Activated B cell treated with CpG ODN at 0.5 μM for 24 hours (primary cell): ENCODE measurements around the gene PLD4. TPM values are rescaled to one million over a fixed set of nuclear protein-coding genes. Genes with fewer than 3 reads are reported as not detected.
A peak's percentile ranks its signal among the peaks of the same experiment; 100 is the strongest.

Source experiments
- ATAC-seq: fragments of 200-7000 bp; cut with Tn5 transposase; one replicate; pipeline ENCODE4 v1.10.0; 2021; ENCODE audit warnings: low read depth, mild to moderate bottlenecking, moderate library complexity
- CTCF ChIA-PET: fragments of 350-600 bp; sonication (Branson Sonifier 250); formaldehyde crosslinking; loops from one replicate; lab custom pipeline; 2021; ENCODE audit warnings: antibody characterized with exemption; lab: Charles Lee
- POLR2A ChIA-PET: fragments of 350-600 bp; sonication (Branson Sonifier 250); formaldehyde crosslinking; loops from one replicate; lab custom pipeline; 2021; ENCODE audit warnings: antibody characterized with exemption; lab: Charles Lee
- DNase-seq: peaks from one replicate; pipeline ENCODE4 v3.0.0; 2022
- H3K27ac Mint-ChIP-seq: one replicate; pipeline ENCODE4 v1.8.0; 2020; ENCODE audit warnings: mixed read lengths
- H3K27me3 Mint-ChIP-seq: one replicate; pipeline ENCODE4 v1.8.0; 2021; ENCODE audit warnings: mixed read lengths
- H3K36me3 Mint-ChIP-seq: one replicate; pipeline ENCODE4 v1.8.0; 2021; ENCODE audit warnings: low read depth, mixed read lengths
- H3K4me1 Mint-ChIP-seq: one replicate; pipeline ENCODE4 v1.8.0; 2021; ENCODE audit warnings: mixed read lengths
- H3K4me3 Mint-ChIP-seq: one replicate; pipeline ENCODE4 v1.8.0; 2020; ENCODE audit warnings: mild to moderate bottlenecking, mixed read lengths
- H3K9me3 Mint-ChIP-seq: one replicate; pipeline ENCODE4 v1.8.0; 2020; ENCODE audit warnings: mixed read lengths
- intact Hi-C: fragments of 100-400 bp; cut with micrococcal nuclease; formaldehyde crosslinking; loops from one replicate; pipeline ENCODE4 v1.15.1; 2024
- total RNA-seq: library from RNA; stranded (reverse); gene quantifications from 2 replicates; pipeline ENCODE4 v1.2.3, GENCODE V29; 2022
- TF ChIP-seq, protein P1 (sequence below): fragments of 200-600 bp; IDR thresholded peaks from one replicate; pipeline ENCODE4 v1.8.0; 2022; ENCODE audit warnings: antibody characterized with exemption, mild to moderate bottlenecking

Gene PLD4
- total RNA-seq, 1 donor from 2014 or later: 473 TPM

DNA sequence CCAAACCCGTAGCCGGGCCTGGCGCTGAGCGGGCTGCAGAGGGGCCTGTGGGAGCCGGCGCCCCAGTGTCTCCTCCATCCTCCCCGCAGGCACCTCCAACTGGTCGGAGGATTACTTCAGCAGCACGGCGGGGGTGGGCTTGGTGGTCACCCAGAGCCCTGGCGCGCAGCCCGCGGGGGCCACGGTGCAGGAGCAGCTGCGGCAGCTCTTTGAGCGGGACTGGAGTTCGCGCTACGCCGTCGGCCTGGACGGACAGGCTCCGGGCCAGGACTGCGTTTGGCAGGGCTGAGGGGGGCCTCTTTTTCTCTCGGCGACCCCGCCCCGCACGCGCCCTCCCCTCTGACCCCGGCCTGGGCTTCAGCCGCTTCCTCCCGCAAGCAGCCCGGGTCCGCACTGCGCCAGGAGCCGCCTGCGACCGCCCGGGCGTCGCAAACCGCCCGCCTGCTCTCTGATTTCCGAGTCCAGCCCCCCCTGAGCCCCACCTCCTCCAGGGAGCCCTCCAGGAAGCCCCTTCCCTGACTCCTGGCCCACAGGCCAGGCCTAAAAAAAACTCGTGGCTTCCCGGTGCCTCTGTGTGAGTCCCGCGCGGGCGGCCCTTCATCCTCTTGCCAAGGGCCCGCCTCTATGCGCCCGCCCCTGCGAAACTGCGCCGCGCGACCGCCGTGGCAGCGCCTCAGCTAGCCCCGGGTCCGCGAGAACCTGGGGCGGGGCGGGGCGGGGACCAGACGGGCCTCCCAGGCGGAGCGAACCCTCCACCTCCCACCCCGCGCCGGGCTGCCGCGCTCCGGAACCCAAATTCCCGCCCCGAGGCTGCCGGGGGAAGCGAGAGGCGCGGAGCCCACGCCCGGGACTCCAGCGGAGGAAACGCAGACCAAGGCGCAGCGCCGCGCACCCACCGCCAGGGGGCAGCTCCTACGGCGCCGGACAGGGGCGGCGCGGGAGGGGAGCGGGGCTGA lies 8.3 kb downstream of the PLD4 start:
- no peaks in the 10 kb centered on the region for H3K27me3 Mint-ChIP-seq
- H3K27ac Mint-ChIP-seq: no peak overlapping the region
- peaks cover 32% of the 10 kb centered on the region for H3K36me3 Mint-ChIP-seq
- TF ChIP-seq, protein P1, sequence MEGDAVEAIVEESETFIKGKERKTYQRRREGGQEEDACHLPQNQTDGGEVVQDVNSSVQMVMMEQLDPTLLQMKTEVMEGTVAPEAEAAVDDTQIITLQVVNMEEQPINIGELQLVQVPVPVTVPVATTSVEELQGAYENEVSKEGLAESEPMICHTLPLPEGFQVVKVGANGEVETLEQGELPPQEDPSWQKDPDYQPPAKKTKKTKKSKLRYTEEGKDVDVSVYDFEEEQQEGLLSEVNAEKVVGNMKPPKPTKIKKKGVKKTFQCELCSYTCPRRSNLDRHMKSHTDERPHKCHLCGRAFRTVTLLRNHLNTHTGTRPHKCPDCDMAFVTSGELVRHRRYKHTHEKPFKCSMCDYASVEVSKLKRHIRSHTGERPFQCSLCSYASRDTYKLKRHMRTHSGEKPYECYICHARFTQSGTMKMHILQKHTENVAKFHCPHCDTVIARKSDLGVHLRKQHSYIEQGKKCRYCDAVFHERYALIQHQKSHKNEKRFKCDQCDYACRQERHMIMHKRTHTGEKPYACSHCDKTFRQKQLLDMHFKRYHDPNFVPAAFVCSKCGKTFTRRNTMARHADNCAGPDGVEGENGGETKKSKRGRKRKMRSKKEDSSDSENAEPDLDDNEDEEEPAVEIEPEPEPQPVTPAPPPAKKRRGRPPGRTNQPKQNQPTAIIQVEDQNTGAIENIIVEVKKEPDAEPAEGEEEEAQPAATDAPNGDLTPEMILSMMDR: no peak
- ChIA-PET CTCF (interaction anchor here (0.6 to 4.8 kb wide), 7 partner anchors 8 to 37 kb away, joined by 3 to 33 read pairs (median 3); partner anchors contain the start of gene PLD4), POLR2A (interaction anchor here (0.6 to 10.5 kb wide), 7 partner anchors 10 to 263 kb away, joined by 3 to 114 read pairs (median 5); partner anchors contain the start of genes CDCA4 and PLD4)
- peak overlapping the region; percentile 72 for H3K4me3 Mint-ChIP-seq
- ATAC-seq: peak; percentile 81
- intact Hi-C loops: loop anchor here (1.0 kb wide), 3 partner anchors 10 to 112 kb away; no protein-coding TSS in a partner anchor
- peak; percentile 86 for DNase-seq
- H3K4me1 Mint-ChIP-seq: peaks cover 16% of the 10 kb centered on the region
- H3K9me3 Mint-ChIP-seq: no peaks in the 10 kb centered on the region

DNA sequence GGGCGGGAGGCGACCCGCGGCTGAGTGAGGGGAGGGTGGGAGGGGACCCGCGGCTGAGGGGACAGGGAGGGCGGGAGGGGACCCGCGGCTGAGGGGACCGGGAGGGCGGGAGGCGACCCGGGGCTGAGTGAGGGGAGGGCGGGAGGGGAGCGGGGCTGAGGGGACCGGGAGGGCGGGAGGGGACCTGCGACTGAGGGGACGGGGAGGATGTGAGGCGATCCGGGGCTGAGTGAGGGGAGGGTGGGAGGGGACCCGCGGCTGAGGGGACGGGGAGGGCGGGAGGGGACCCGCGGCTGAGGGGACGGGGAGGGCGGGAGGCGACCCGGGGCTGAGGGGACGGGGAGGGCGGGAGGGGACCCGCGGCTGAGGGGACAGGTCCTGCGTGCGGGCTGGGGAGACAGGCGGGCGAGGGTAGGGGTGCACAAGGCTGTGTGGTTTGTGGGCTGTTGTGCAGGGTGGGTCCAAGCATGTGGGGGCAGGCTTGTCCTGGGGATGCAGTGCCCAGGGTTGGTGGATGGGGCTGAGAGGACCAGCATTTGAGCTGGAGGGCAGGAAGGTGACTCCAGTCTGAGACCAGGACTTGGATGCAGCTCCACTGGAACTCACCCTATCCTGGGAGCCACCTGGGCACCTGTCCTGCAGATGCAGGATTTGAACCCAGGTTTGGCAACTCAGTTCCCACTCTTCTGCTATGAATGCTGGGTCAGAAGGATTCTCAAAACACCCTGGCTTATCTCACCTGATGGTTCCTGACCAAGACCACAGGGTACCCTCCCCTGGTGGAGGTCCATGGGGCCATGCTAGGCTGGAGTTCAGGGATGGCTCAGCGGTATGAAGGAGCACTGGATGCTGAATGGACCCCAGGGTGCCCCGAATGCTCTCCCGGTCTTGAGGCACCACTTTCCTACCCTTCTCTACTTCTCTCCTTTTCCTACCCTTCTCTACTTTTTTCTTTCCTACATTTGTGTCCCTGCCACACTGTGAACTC lies 9.4 kb downstream of the PLD4 start:
- DNase-seq (peak; percentile 24), ATAC-seq (no peak)
- peak overlapping the region; percentile 24 for H3K27ac Mint-ChIP-seq
- CTCF ChIA-PET: interaction anchor here (0.6 to 4.8 kb wide), 9 partner anchors 10 to 131 kb away, joined by 3 to 33 read pairs (median 3); partner anchors contain the start of genes GPR132 and PLD4
- intact Hi-C loops: loop anchor here (1.0 kb wide), 4 partner anchors 8 to 111 kb away; no protein-coding TSS in a partner anchor
- H3K4me1 Mint-ChIP-seq: peaks cover 12% of the 10 kb centered on the region
- TF ChIP-seq, protein P1: no peak
- H3K9me3 Mint-ChIP-seq: no peaks in the 10 kb centered on the region
- peak overlapping the region; percentile 60 for H3K4me3 Mint-ChIP-seq
- no peaks in the 10 kb centered on the region for H3K27me3 Mint-ChIP-seq
- peaks cover 23% of the 10 kb centered on the region for H3K36me3 Mint-ChIP-seq
- POLR2A ChIA-PET: interaction anchor here (0.6 to 10.5 kb wide), 8 partner anchors 11 to 262 kb away, joined by 3 to 114 read pairs (median 6); partner anchors contain the start of genes CDCA4 and PLD4

DNA sequence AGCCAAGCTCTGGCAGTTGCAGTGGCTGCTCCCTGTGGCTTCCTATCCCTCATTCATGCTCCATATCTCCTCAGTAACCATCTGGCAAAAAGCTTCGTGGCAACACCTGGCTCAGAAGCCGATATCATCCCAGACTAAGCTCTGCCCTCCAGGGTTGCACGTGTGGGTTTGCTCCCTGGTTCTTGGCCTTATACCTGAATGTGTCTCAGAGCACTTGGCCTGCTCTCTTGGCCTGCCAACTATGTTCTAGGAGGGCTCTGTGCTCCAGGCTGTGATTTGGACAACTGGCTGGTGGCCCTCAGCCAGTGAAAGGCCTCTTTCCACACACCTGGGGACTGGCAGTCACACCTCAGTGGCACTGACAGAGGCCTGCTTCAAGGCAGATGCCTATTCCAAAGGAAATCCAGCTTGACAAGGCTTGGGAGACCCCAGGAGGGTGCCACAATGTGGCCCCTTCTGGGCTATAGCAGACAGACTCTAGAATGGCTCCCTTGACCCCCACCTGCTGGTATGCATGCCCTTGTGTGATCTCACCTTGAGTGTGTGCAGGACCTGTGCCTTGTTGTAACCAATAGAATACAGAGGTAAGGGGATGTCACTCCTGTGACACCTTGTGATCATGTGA lies 10.5 kb downstream of the PLD4 start:
- CTCF ChIA-PET: interaction anchor here (0.6 to 4.8 kb wide), 3 partner anchors 36 to 130 kb away, joined by 3 to 33 read pairs (median 14); partner anchors contain the start of gene GPR132

DNA sequence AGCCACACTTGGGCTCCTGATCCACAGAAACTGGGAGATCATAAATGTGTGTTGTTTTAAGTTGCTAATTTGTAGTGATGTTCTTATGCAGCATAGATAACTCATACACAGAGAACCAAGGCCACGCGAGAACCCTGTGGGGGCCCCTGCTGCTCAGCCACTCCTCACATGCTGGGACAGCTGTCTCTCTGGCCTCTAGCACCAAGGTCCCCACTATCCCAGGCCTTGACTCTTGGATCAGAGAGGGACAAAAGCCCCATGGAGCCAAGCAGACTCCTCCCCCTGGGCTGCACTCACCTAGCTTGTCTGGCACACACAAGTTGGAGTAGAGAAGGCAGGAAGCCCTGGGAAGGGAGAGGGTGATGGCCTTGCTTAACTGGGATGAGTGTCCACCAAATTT lies 11.3 kb downstream of the PLD4 start:
- H3K27ac Mint-ChIP-seq: no peak overlapping the region
- intact Hi-C loops: no loop called here
- CTCF ChIA-PET: interaction anchor here (2.6 to 4.8 kb wide), 2 partner anchors 37 to 40 kb away, joined by 14 to 33 read pairs; no protein-coding TSS in a partner anchor

More for the DNA sequence above, 10.5 kb downstream of the PLD4 start:
- H3K27me3 Mint-ChIP-seq: no peaks in the 10 kb centered on the region
- no peak overlapping the region for H3K4me3 Mint-ChIP-seq
- H3K9me3 Mint-ChIP-seq: no peaks in the 10 kb centered on the region
- intact Hi-C loops: no loop called here
- H3K4me1 Mint-ChIP-seq: peaks cover 11% of the 10 kb centered on the region
- no peak overlapping the region for H3K27ac Mint-ChIP-seq
- TF ChIP-seq, protein P1: no peak
- no peak for ATAC-seq
- peaks cover 12% of the 10 kb centered on the region for H3K36me3 Mint-ChIP-seq
- DNase-seq: no peak
- POLR2A ChIA-PET: interaction anchor here (3.5 to 10.5 kb wide), 2 partner anchors 12 to 39 kb away, joined by 21 to 114 read pairs; partner anchors contain the start of gene PLD4

More for the DNA sequence above, 11.3 kb downstream of the PLD4 start:
- Mint-ChIP-seq H3K9me3 (no peaks in the 10 kb centered on the region), H3K27me3 (no peaks in the 10 kb centered on the region), H3K36me3 (peaks cover 9% of the 10 kb centered on the region), H3K4me3 (no peak overlapping the region), H3K4me1 (peaks cover 11% of the 10 kb centered on the region)
- ATAC-seq: no peak
- POLR2A ChIA-PET: interaction anchor here (1.2 to 10.5 kb wide), 3 partner anchors 13 to 125 kb away, joined by 4 to 114 read pairs (median 21); partner anchors contain the start of gene PLD4
- DNase-seq: no peak
- TF ChIP-seq, protein P1: no peak
